ENCODE data around the gene COBL. TPM values are rescaled to one million over a fixed set of nuclear protein-coding genes. Genes with fewer than 3 reads are reported as not detected.
"Not testable (repeated sequence)": the region's sequence is repeated elsewhere in the genome, so short reads cannot be mapped to it uniquely, and the experiment has no call there.

COBL gene
- total and polyA plus RNA-seq, 10 of the 15 experiments (the other 5 are each of a cell fraction or from before 2014, with no cell fraction given) = 0.21 TPM; not detected in 9

GRCh38 chr7:50990214-50990613, 326.4 kb downstream of the COBL start:
- H3K9me3 ChIP-seq (replicated peaks; ENCODE audit: control insufficient read depth, insufficient read depth, low read length); H3K4me3 ChIP-seq; H3K27ac ChIP-seq (ENCODE audit: control insufficient read depth, insufficient read depth); H3K4me2 ChIP-seq (ENCODE audit: control insufficient read depth, insufficient read depth); in situ Hi-C loops (cut with MboI); H3K36me3 ChIP-seq (ENCODE audit: control insufficient read depth in 2 of 2, insufficient read depth in 2 of 2, low read length in 1 of 2); SMC1A ChIA-PET (ENCODE audit: uncharacterized antibody, unreplicated experiment); H3K27me3 ChIP-seq (replicated peaks in 1 of 2; ENCODE audit: control insufficient read depth in 2 of 2, insufficient read depth in 2 of 2, low read length in 1 of 2); H3K4me1 ChIP-seq (ENCODE audit: control insufficient read depth, insufficient read depth, low read length); POLR2A ChIA-PET; RAD21 ChIA-PET (ENCODE audit: unreplicated experiment); ATAC-seq; H3K79me2 ChIP-seq (ENCODE audit: control insufficient read depth, insufficient read depth, low read length); H2AFZ ChIP-seq (ENCODE audit: control insufficient read depth, low read depth, low read length); intact Hi-C loops (cut with micrococcal nuclease; ENCODE audit: unreplicated experiment); BruUV-seq (replicated peaks); CTCF ChIA-PET; H3K9ac ChIP-seq (ENCODE audit: control insufficient read depth, insufficient read depth, low read length); FAIRE-seq; DNase-seq (ENCODE audit: low read depth, low spot score); H4K20me1 ChIP-seq (ENCODE audit: control insufficient read depth, insufficient read depth): not testable (repeated sequence)
- 0% methylated on average over 1 of the region's 1 CpG for WGBS (ENCODE audit: insufficient coverage, insufficient replicate concordance, low lambda C conversion rate, missing lambda C conversion rate)

- in situ Hi-C loops (cut with MboI) (no loop called here), intact Hi-C loops (cut with micrococcal nuclease; ENCODE audit: unreplicated experiment) (no loop called here)
- FAIRE-seq (no peak), DNase-seq (ENCODE audit: low read depth, low spot score) (no peak), ATAC-seq (no peak)
- ChIA-PET RAD21 (ENCODE audit: unreplicated experiment) (no interaction called here), SMC1A (ENCODE audit: uncharacterized antibody, unreplicated experiment) (no interaction called here), CTCF (no interaction called here), POLR2A (no interaction called here)
- Histone ChIP-seq H3K4me2 (ENCODE audit: control insufficient read depth, insufficient read depth) (no peak overlapping the region), H4K20me1 (ENCODE audit: control insufficient read depth, insufficient read depth) (no peaks in the 10 kb centered on the region), H3K4me1 (ENCODE audit: control insufficient read depth, insufficient read depth, low read length) (no peaks in the 10 kb centered on the region), H3K9me3 (replicated peaks; ENCODE audit: control insufficient read depth, insufficient read depth, low read length) (no peaks in the 10 kb centered on the region), H3K36me3 (ENCODE audit: control insufficient read depth in 2 of 2, insufficient read depth in 2 of 2, low read length in 1 of 2) (no peaks in the 10 kb centered on the region), H3K9ac (ENCODE audit: control insufficient read depth, insufficient read depth, low read length) (no peak overlapping the region), H3K4me3 (no peak overlapping the region), H3K27ac (ENCODE audit: control insufficient read depth, insufficient read depth) (no peak overlapping the region), H2AFZ (ENCODE audit: control insufficient read depth, low read depth, low read length) (no peak overlapping the region), H3K27me3 (replicated peaks in 1 of 2; ENCODE audit: control insufficient read depth in 2 of 2, insufficient read depth in 2 of 2, low read length in 1 of 2) (no peaks in the 10 kb centered on the region), H3K79me2 (ENCODE audit: control insufficient read depth, insufficient read depth, low read length) (no peaks in the 10 kb centered on the region)
- BruUV-seq (replicated peaks) = no TSS peak
- TF ChIP-seq ZZZ3 (IDR thresholded peaks at IDR 0.05; ENCODE audit: control insufficient read depth, insufficient read length, low read depth) (no peak), KAT2A (conservative IDR thresholded peaks at IDR 0.05; ENCODE audit: control insufficient read depth, low read depth, low read length) (no peak), EZH2 (IDR thresholded peaks at IDR 0.05; ENCODE audit: borderline replicate concordance, control insufficient read depth, low read depth, low read length) (no peak), KLF5 (IDR thresholded peaks at IDR 0.05; ENCODE audit: partially characterized antibody) (no peak), POLR2AphosphoS5 (IDR thresholded peaks at IDR 0.05; ENCODE audit: low read length) (no peak), RELA (IDR thresholded peaks at IDR 0.05; ENCODE audit: borderline replicate concordance, partially characterized antibody) (no peak), SIN3A (IDR thresholded peaks at IDR 0.05; ENCODE audit: low read depth, low read length) (no peak), FOXM1 (IDR thresholded peaks at IDR 0.05; ENCODE audit: low read depth, low read length) (no peak), CBFB (IDR thresholded peaks at IDR 0.05; ENCODE audit: low read depth) (no peak), MEF2B (IDR thresholded peaks at IDR 0.05; ENCODE audit: partially characterized antibody, poor library complexity, severe bottlenecking) (no peak), BCL11A (IDR thresholded peaks at IDR 0.05; ENCODE audit: low read depth, low read length) (no peak), BRCA1 (IDR thresholded peaks at IDR 0.05; ENCODE audit: low read depth, low read length) (no peak)
- TF ChIP-seq, protein P1, sequence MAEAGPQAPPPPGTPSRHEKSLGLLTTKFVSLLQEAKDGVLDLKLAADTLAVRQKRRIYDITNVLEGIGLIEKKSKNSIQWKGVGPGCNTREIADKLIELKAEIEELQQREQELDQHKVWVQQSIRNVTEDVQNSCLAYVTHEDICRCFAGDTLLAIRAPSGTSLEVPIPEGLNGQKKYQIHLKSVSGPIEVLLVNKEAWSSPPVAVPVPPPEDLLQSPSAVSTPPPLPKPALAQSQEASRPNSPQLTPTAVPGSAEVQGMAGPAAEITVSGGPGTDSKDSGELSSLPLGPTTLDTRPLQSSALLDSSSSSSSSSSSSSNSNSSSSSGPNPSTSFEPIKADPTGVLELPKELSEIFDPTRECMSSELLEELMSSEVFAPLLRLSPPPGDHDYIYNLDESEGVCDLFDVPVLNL (IDR thresholded peaks at IDR 0.05; ENCODE audit: low read depth, low read length) = no peak
- TF ChIP-seq, protein P2, sequence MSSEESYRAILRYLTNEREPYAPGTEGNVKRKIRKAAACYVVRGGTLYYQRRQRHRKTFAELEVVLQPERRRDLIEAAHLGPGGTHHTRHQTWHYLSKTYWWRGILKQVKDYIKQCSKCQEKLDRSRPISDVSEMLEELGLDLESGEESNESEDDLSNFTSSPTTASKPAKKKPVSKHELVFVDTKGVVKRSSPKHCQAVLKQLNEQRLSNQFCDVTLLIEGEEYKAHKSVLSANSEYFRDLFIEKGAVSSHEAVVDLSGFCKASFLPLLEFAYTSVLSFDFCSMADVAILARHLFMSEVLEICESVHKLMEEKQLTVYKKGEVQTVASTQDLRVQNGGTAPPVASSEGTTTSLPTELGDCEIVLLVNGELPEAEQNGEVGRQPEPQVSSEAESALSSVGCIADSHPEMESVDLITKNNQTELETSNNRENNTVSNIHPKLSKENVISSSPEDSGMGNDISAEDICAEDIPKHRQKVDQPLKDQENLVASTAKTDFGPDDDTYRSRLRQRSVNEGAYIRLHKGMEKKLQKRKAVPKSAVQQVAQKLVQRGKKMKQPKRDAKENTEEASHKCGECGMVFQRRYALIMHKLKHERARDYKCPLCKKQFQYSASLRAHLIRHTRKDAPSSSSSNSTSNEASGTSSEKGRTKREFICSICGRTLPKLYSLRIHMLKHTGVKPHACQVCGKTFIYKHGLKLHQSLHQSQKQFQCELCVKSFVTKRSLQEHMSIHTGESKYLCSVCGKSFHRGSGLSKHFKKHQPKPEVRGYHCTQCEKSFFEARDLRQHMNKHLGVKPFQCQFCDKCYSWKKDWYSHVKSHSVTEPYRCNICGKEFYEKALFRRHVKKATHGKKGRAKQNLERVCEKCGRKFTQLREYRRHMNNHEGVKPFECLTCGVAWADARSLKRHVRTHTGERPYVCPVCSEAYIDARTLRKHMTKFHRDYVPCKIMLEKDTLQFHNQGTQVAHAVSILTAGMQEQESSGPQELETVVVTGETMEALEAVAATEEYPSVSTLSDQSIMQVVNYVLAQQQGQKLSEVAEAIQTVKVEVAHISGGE (CRISPR knock-in tag; IDR thresholded peaks at IDR 0.05) = no peak
- 43% methylated on average over 1 of the region's 1 CpG for WGBS (ENCODE audit: insufficient coverage, insufficient replicate concordance, low lambda C conversion rate, missing lambda C conversion rate)
Measured at GRCh38 chr7:50988988-50989387, 327.6 kb downstream of the COBL start.

Data from GM12878 (cell line).